KOPT-K1 (cell line): Measurements from ENCODE around the gene SGSM2.

Source experiments
- H3K27ac ChIP-seq: fragments of 200-600 bp; sonication (generic); 2 replicates; pipeline ENCODE4 v1.5.1; 2016; ENCODE audit warnings: antibody characterized with exemption, mild to moderate bottlenecking, low read depth, low read length; ENCODE audit not compliant: poor library complexity, severe bottlenecking
- H3K36me3 ChIP-seq: fragments of 200-600 bp; sonication (generic); 2 replicates; pipeline ENCODE4 v1.5.1; 2017; ENCODE audit warnings: antibody characterized with exemption, mild to moderate bottlenecking, low read length, moderate library complexity; ENCODE audit not compliant: insufficient read depth
- H3K9me3 ChIP-seq: fragments of 200-600 bp; sonication (generic); 2 replicates; pipeline ENCODE4 v1.5.1; 2017; ENCODE audit warnings: antibody characterized with exemption, low read length, mild to moderate bottlenecking; ENCODE audit not compliant: insufficient read depth, poor library complexity, severe bottlenecking

Gene SGSM2

GRCh38 chr17:2380950-2381649 lies 43.8 kb downstream of the SGSM2 start:
- Histone ChIP-seq H3K36me3 (peaks cover 53% of the 10 kb centered on the region), H3K27ac (no peak overlapping the region), H3K9me3 (no peaks in the 10 kb centered on the region)

GRCh38 chr17:2383628-2384167 lies 46.4 kb downstream of the SGSM2 start:
- no peaks in the 10 kb centered on the region for H3K9me3 ChIP-seq
- no peak overlapping the region for H3K27ac ChIP-seq
- peaks cover 29% of the 10 kb centered on the region; the same call in 1 of the 2 replicates for H3K36me3 ChIP-seq

- no peaks in the 10 kb centered on the region for H3K9me3 ChIP-seq
- peaks cover 20% of the 10 kb centered on the region; the same call in 1 of the 2 replicates for H3K36me3 ChIP-seq
- no peak overlapping the region for H3K27ac ChIP-seq
Observed at GRCh38 chr17:2384439-2385127, 47.3 kb downstream of the SGSM2 start.

- no peak overlapping the region for H3K27ac ChIP-seq
Observed at GRCh38 chr17:2385240-2386210, 48.2 kb downstream of the SGSM2 start.

GRCh38 chr17:2386400-2387085 lies 49.2 kb downstream of the SGSM2 start:
- Histone ChIP-seq H3K27ac (no peak overlapping the region), H3K36me3 (peaks cover 3% of the 10 kb centered on the region; the same call in 1 of the 2 replicates)

More at GRCh38 chr17:2385240-2386210, 48.2 kb downstream of the SGSM2 start:
- Histone ChIP-seq H3K36me3 (peaks cover 12% of the 10 kb centered on the region; the same call in 1 of the 2 replicates), H3K9me3 (no peaks in the 10 kb centered on the region)

GRCh38 chr17:2387086-2388019 lies 50.1 kb downstream of the SGSM2 start:
- no peaks in the 10 kb centered on the region for H3K9me3 ChIP-seq
- H3K36me3 ChIP-seq, result no peaks in the 10 kb centered on the region; the same call in 1 of the 2 replicates
- no peak overlapping the region for H3K27ac ChIP-seq

More at GRCh38 chr17:2386400-2387085, 49.2 kb downstream of the SGSM2 start:
- no peaks in the 10 kb centered on the region for H3K9me3 ChIP-seq

- no peaks in the 10 kb centered on the region; the same call in 1 of the 2 replicates for H3K36me3 ChIP-seq
- H3K9me3 ChIP-seq, result no peaks in the 10 kb centered on the region
- H3K27ac ChIP-seq, result no peak overlapping the region
Observed at GRCh38 chr17:2388020-2388682, 50.9 kb downstream of the SGSM2 start.

GRCh38 chr17:2388683-2389055 lies 51.4 kb downstream of the SGSM2 start:
- Histone ChIP-seq H3K27ac (no peak overlapping the region), H3K9me3 (no peaks in the 10 kb centered on the region), H3K36me3 (no peaks in the 10 kb centered on the region; the same call in 1 of the 2 replicates)

GRCh38 chr17:2390199-2390836 lies 53.0 kb downstream of the SGSM2 start:
- H3K36me3 ChIP-seq, result no peaks in the 10 kb centered on the region; the same call in 1 of the 2 replicates
- H3K27ac ChIP-seq, result no peak overlapping the region
- H3K9me3 ChIP-seq, result no peaks in the 10 kb centered on the region

- Histone ChIP-seq H3K36me3 (no peaks in the 10 kb centered on the region), H3K27ac (peak overlapping the region; percentile 85), H3K9me3 (no peaks in the 10 kb centered on the region)
Observed at GRCh38 chr17:2391597-2392251, 54.4 kb downstream of the SGSM2 start.

GRCh38 chr17:2392252-2393173 lies 55.2 kb downstream of the SGSM2 start:
- Histone ChIP-seq H3K27ac (peak overlapping the region; percentile 85), H3K9me3 (no peaks in the 10 kb centered on the region), H3K36me3 (no peaks in the 10 kb centered on the region)
